ENCODE data around the gene SDR42E2. TPM values are rescaled to one million over a fixed set of nuclear protein-coding genes. Genes with fewer than 3 reads are reported as not detected.

Gene SDR42E2
- total and polyA plus RNA-seq, 2 of the 8 experiments (the other 6 are each of a cell fraction or from before 2014, with no cell fraction given) = 0.08 TPM; not detected in 1

DNA sequence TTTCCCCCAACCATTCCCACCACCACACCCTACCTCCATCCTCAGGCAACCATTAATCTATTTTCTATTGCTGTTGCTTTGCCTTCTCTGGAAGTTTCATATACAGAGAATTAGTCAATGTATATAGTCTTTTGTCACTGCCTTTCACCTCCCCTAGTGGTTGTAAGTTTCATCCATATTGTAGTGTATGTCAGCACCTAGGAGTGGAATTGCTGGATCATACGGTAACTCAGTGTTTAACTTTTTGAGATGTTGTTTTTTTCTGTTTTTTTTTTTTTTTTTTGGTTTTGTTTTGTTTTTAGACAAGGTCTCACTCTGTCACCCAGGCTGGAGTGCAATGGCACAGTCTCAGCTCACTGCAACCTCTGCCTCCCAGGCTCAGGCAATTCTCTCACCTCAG is 60.7 kb downstream of the SDR42E2 start (continued):
- no peak for TF ChIP-seq FOSL1 (IDR thresholded peaks at IDR 0.05; ENCODE audit: insufficient read depth, low read depth, low read length)
- TF ChIP-seq SAP30 (IDR thresholded peaks at IDR 0.05; ENCODE audit: insufficient read depth, insufficient replicate concordance, low read length) = no peak
- TF ChIP-seq RBBP5 (IDR thresholded peaks at IDR 0.05; ENCODE audit: borderline replicate concordance, low read depth, low read length) = no peak
- TF ChIP-seq CEBPB (IDR thresholded peaks at IDR 0.05; ENCODE audit: low read depth, low read length) = no peak
